PC-3 (cell line): ENCODE measurements around the gene ATOH1. TPM values are rescaled to one million over a fixed set of nuclear protein-coding genes. Genes with fewer than 3 reads are reported as not detected.

Experiments used
- ATAC-seq: fragments of 200-7000 bp; cut with Tn5 transposase; 2 replicates; pipeline ENCODE4 v1.9.1; 2020; ENCODE audit warnings: mild to moderate bottlenecking, moderate library complexity
- BruUV-seq: library from RNA; stranded (reverse); fragments of 400-500 nt; replicated peaks from 2 replicates; lab custom pipeline; 2021; lab: Mats Ljungman, UMichigan
- CTCF ChIA-PET: fragments of 300-600 bp; sonication (Branson Sonifier 250); formaldehyde crosslinking; loops from one replicate; lab custom pipeline; 2022; ENCODE audit warnings: antibody characterized with exemption; lab: Charles Lee
- POLR2A ChIA-PET: fragments of 300-600 bp; sonication (Branson Sonifier 250); formaldehyde crosslinking; loops from one replicate; lab custom pipeline; 2022; ENCODE audit warnings: antibody characterized with exemption; ENCODE audit not compliant: unreplicated experiment; lab: Charles Lee
- DNase-seq: peaks from one replicate; pipeline ENCODE4 v3.0.0-alpha.2; 2015
- H2AFZ ChIP-seq: fragments of 300-600 bp; sonication (generic); 2 replicates; pipeline ENCODE4 v1.6.0; 2016; ENCODE audit warnings: antibody characterized with exemption, low read length
- H3F3A ChIP-seq: fragments of 300-600 bp; sonication (generic); one replicate; pipeline ENCODE4 v1.6.0; 2017; ENCODE audit warnings: antibody characterized with exemption, low read length, control low read depth, mild to moderate bottlenecking; ENCODE audit not compliant: unreplicated experiment
- H3K27ac ChIP-seq: fragments of 300-600 bp; sonication (generic); 2 replicates; pipeline ENCODE4 v1.5.1; 2016; ENCODE audit warnings: mild to moderate bottlenecking, low read length
- H3K27me3 ChIP-seq: fragments of 300-600 bp; sonication (generic); 2 replicates; pipeline ENCODE4 v1.6.1; 2016; ENCODE audit warnings: low read length, mixed read lengths
- H3K36me3 ChIP-seq: fragments of 300-600 bp; sonication (generic); 2 replicates; pipeline ENCODE4 v1.6.1; 2016; ENCODE audit warnings: low read depth, mixed run types, low read length, mixed read lengths
- H3K4me1 ChIP-seq: fragments of 300-600 bp; sonication (generic); 2 replicates; pipeline ENCODE4 v1.5.1; 2016; ENCODE audit warnings: low read length; ENCODE audit not compliant: insufficient read depth
- H3K4me2 ChIP-seq: fragments of 300-600 bp; sonication (generic); 2 replicates; pipeline ENCODE4 v1.6.0; 2016; ENCODE audit warnings: low read length
- H3K4me3 ChIP-seq: fragments of 300-600 bp; sonication (generic); 2 replicates; pipeline ENCODE4 v1.5.1; 2016; ENCODE audit warnings: mild to moderate bottlenecking, low read length, mixed read lengths
- H3K79me2 ChIP-seq: fragments of 300-600 bp; sonication (generic); 2 replicates; pipeline ENCODE4 v1.6.1; 2017; ENCODE audit warnings: low read length, mixed read lengths
- H3K9ac ChIP-seq: fragments of 300-600 bp; sonication (generic); 2 replicates; pipeline ENCODE4 v1.6.0; 2016; ENCODE audit warnings: mild to moderate bottlenecking, low read length
- H3K9me2 ChIP-seq: fragments of 300-600 bp; sonication (generic); replicated peaks from 2 replicates; pipeline ENCODE4 v1.6.1; 2016; ENCODE audit warnings: mixed run types, low read length, mixed read lengths
- H3K9me3 ChIP-seq: fragments of 300-600 bp; sonication (generic); 2 replicates; pipeline ENCODE4 v1.6.1; 2016; ENCODE audit warnings: low read length, mixed read lengths
- H4K20me1 ChIP-seq: fragments of 300-600 bp; sonication (generic); 2 replicates; pipeline ENCODE4 v1.6.1; 2016; ENCODE audit warnings: low read length, mixed read lengths
- CTCF ChIP-seq: fragments of 300-600 bp; sonication (generic); conservative IDR thresholded peaks from 2 replicates; pipeline ENCODE4 v1.5.1; 2017; ENCODE audit warnings: antibody characterized with exemption, low read depth, mild to moderate bottlenecking, low read length
- EZH2 ChIP-seq: fragments of 300-600 bp; sonication (generic); IDR thresholded peaks from one replicate; pipeline ENCODE4 v1.6.1; 2017; ENCODE audit warnings: antibody characterized with exemption, mild to moderate bottlenecking, low read length; ENCODE audit not compliant: unreplicated experiment
- EZH2phosphoT487 ChIP-seq: fragments of 300-600 bp; sonication (generic); IDR thresholded peaks from 2 replicates; pipeline ENCODE4 v1.6.1; 2018; ENCODE audit warnings: mild to moderate bottlenecking, antibody characterized with exemption, low read length, borderline replicate concordance
- intact Hi-C: fragments of 100-400 bp; cut with micrococcal nuclease; formaldehyde crosslinking; loops from 2 replicates; pipeline ENCODE4 v1.9.0; 2023
- total RNA-seq: library from RNA; depleted of rRNA; stranded (reverse); fragments of >200 nt; gene quantifications from 2 replicates; pipeline ENCODE4 v1.2.3, GENCODE V29; 2014

The ATOH1 gene
- total RNA-seq, 1 experiment from 2014 or later: not detected

DNA sequence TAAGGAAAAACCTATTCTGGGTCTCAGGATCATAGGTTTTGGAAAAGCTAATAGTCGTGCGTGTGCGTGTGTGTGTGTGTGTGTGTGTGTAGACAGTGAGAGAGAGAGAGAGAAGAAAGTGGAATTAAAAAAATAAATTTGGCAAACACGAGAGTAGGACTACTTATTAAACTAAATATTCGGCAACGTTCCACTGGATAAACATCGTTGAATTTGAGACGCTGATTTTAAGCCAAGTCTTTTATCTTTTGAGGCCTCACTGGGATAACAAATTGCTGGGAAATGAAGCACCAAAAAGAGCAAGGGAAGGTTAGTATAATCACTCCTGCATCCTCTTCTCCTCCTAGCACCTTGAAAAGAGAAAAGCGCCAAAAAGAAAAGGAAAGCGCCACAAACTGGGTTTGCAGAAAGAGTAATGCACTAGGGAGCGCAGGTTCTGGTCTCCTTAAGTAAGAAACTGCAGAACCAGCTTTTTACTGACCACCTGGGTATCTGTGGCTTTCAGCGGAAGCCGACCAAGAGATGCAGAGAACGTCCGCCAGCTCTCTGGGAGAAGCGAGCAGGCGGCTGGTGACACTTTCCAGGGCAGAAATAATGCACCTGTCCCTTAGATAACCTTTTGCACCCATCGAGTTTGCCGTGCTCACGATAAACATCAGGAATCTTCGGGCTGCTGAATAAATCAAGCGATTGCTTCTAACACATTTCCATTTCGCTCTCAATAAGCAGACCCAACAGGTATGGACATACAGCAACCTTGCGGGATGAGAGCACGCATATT, 3.4 kb downstream of the ATOH1 start:
- no peak for DNase-seq
- POLR2A ChIA-PET: no interaction called here
- H2AFZ ChIP-seq: no peak overlapping the region
- no peaks in the 10 kb centered on the region for H3K79me2 ChIP-seq
- no peaks in the 10 kb centered on the region for H3F3A ChIP-seq
- H3K27me3 ChIP-seq: peaks cover 72% of the 10 kb centered on the region
- TF ChIP-seq CTCF (no peak), EZH2phosphoT487 (no peak), EZH2 (no peak)
- H3K27ac ChIP-seq: no peak overlapping the region
- H3K36me3 ChIP-seq: no peaks in the 10 kb centered on the region
- BruUV-seq: no TSS peak
- H3K4me3 ChIP-seq: no peak overlapping the region
- intact Hi-C loops: no loop called here
- CTCF ChIA-PET: no interaction called here
- H3K9me3 ChIP-seq: no peaks in the 10 kb centered on the region
- no peaks in the 10 kb centered on the region for H3K4me1 ChIP-seq
- H3K9ac ChIP-seq: no peak overlapping the region
- H4K20me1 ChIP-seq: no peaks in the 10 kb centered on the region
- ATAC-seq: no peak
- H3K9me2 ChIP-seq: no peaks in the 10 kb centered on the region
- H3K4me2 ChIP-seq: no peak overlapping the region

- Histone ChIP-seq H3K79me2 (no peaks in the 10 kb centered on the region), H3K27ac (no peak overlapping the region), H3K36me3 (no peaks in the 10 kb centered on the region), H3K9ac (no peak overlapping the region), H3F3A (no peaks in the 10 kb centered on the region), H2AFZ (no peak overlapping the region), H3K4me1 (no peaks in the 10 kb centered on the region), H3K9me2 (no peaks in the 10 kb centered on the region), H3K9me3 (no peaks in the 10 kb centered on the region), H3K4me2 (no peak overlapping the region), H4K20me1 (no peaks in the 10 kb centered on the region), H3K27me3 (peaks cover 46% of the 10 kb centered on the region), H3K4me3 (no peak overlapping the region)
- DNase-seq: no peak
- ChIA-PET POLR2A (no interaction called here), CTCF (no interaction called here)
- no TSS peak for BruUV-seq
- ATAC-seq: no peak
- TF ChIP-seq EZH2phosphoT487 (no peak), CTCF (no peak), EZH2 (no peak)
- intact Hi-C loops: no loop called here
Observed at GRCh38 chr4:93834249-93835066, 5.9 kb downstream of the ATOH1 start.
